GM19043 (cell line): Measurements from ENCODE around the gene UBE2S.
A peak's percentile ranks its signal among the peaks of the same experiment; 100 is the strongest.
"Not testable (repeated sequence)": the region's sequence is repeated elsewhere in the genome, so short reads cannot be mapped to it uniquely, and the experiment has no call there.

Source experiments
- ATAC-seq: cut with Tn5 transposase; IDR thresholded peaks from one replicate; pipeline ENCODE4 v1.9.1; 2021; ENCODE audit warnings: low read depth; ENCODE audit not compliant: unreplicated experiment

UBE2S gene

GRCh38 chr19:55407550-55407799 is at the start of gene UBE2S:
Gene UBE2S (minus strand): TSS chr19:55407788. CDS start chr19:55407589, 199 bp downstream.
- ATAC-seq, result peak; percentile 3

- ATAC-seq, result no peak
Measured at GRCh38 chr19:55456347-55456746, 48.8 kb upstream of the UBE2S start.

- ATAC-seq, result no peak
Measured at GRCh38 chr19:55455576-55456235, 48.1 kb upstream of the UBE2S start.

- ATAC-seq, result no peak
Measured at GRCh38 chr19:55454787-55455243, 47.2 kb upstream of the UBE2S start.

- no peak for ATAC-seq
Measured at GRCh38 chr19:55453511-55454260, 46.1 kb upstream of the UBE2S start.

GRCh38 chr19:55452749-55453346 is 45.3 kb upstream of the UBE2S start:
- ATAC-seq, result no peak

- ATAC-seq, result no peak
Measured at GRCh38 chr19:55451965-55452748, 44.6 kb upstream of the UBE2S start.

- no peak for ATAC-seq
Measured at GRCh38 chr19:55451163-55451964, 43.8 kb upstream of the UBE2S start.

- no peak for ATAC-seq
Measured at GRCh38 chr19:55449469-55449868, 41.9 kb upstream of the UBE2S start.

GRCh38 chr19:55448175-55448490 is 40.5 kb upstream of the UBE2S start:
- not testable (repeated sequence) for ATAC-seq

- ATAC-seq, result no peak
Measured at GRCh38 chr19:55447421-55448174, 40.0 kb upstream of the UBE2S start.

GRCh38 chr19:55446060-55446459 is 38.5 kb upstream of the UBE2S start:
- ATAC-seq, result no peak

GRCh38 chr19:55444646-55445045 is 37.1 kb upstream of the UBE2S start:
- ATAC-seq, result no peak

- no peak for ATAC-seq
Measured at GRCh38 chr19:55443824-55444480, 36.4 kb upstream of the UBE2S start.

GRCh38 chr19:55443045-55443823 is 35.6 kb upstream of the UBE2S start, which contains the start of gene SHISA7:
Gene SHISA7 (minus strand): TSS chr19:55443300. CDS start chr19:55442863, 437 bp downstream.
- ATAC-seq, result no peak

GRCh38 chr19:55442372-55442961 is 34.9 kb upstream of the UBE2S start:
- no peak for ATAC-seq

GRCh38 chr19:55441692-55442321 is 34.2 kb upstream of the UBE2S start:
- ATAC-seq, result no peak

GRCh38 chr19:55441319-55441691 is 33.7 kb upstream of the UBE2S start:
- ATAC-seq, result no peak
